Stimulated activated CD4-positive, alpha-beta T cell treated with anti-CD3 and anti-CD28 coated beads, Interleukin-12 subunit alpha, Interleukin-12 subunit beta, amount 100 ng/mL, for 24 hours (primary cell): Measurements from ENCODE around the gene IAPP.
"Not testable (repeated sequence)": the region's sequence is repeated elsewhere in the genome, so short reads cannot be mapped to it uniquely, and the experiment has no call there.

Source experiments
- DNase-seq, 2 experiments: peaks; one replicate each; pipeline ENCODE4 v3.0.0-alpha.2; 2020; ENCODE audit warnings: low read depth in 2 of 2

The IAPP gene

DNA sequence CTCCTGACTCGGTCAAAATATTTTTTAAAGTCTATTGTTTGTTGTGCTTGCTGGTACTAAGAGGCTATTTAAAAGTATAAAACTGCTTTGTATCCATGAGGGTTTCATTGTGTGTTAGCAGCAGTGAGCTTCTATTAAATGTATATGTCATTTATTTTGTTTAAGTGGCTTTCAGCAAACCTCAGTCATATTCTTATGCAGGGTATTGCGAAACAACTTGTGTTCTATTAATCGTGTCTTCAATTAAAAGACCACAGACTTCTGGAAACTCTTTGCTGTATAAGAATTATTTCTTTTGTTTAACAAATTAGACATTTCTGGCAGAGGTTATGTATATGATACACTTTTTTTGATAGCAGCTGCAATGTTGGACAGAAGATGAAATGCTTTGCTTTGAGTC is 6.5 kb downstream of the IAPP start:
- DNase-seq: no peak

DNA sequence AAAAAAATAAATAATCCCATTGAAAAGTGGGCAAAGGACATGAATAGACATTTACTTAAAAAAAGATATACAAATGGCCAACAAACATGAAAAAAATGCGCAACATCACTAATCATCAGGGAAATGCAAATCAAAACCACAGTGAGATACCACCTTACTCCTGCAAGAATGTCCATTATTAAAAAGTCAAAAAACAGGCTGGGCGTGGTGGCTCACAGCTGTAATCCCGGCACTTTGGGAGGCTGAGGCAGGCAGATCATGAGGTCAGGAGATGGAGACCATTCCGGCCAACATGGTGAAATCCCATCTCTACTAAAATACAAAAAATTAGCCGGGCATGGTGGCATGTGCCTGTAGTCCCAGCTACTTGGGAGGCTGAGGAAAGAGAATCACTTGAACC is 8.6 kb downstream of the IAPP start:
- not testable (repeated sequence) for DNase-seq

DNA sequence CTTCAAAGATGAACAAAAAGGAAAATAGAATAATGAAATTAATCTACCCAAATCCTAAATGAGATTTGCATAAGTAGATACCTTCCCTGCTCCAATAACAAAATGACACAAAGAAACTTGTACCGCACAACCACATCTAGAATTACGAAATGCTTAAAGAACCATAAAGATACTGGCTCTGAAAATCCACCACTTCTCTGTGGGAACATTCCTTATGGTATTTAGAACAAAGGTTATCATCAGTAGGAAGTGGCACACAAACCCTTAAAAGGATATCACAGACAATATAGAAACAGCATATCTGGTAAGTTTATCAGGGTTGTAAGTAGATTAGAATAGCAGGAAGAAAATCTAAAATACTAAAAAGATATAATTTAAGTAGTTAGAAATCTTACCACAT is 11.6 kb downstream of the IAPP start:
- DNase-seq: no peak

DNA sequence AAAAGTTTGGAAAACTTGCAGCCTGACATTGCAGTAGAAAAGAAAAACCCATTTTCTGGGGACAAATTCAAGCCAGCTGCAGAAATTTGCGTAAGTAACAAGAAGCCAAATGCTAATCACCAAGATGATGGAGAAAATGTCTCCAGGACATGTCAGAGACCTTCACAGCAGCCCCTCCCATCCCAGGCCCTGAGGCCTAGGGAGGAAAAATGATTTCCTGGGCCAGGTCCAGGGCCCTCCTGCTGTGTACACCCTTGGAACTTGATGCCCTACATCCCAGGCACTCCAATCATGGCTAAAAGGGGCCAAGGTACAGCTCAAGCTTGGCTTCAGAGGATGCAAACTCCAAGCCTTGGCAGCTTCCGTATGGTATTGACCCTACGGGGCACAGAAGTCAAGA is 14.5 kb downstream of the IAPP start:
- DNase-seq: no peak

DNA sequence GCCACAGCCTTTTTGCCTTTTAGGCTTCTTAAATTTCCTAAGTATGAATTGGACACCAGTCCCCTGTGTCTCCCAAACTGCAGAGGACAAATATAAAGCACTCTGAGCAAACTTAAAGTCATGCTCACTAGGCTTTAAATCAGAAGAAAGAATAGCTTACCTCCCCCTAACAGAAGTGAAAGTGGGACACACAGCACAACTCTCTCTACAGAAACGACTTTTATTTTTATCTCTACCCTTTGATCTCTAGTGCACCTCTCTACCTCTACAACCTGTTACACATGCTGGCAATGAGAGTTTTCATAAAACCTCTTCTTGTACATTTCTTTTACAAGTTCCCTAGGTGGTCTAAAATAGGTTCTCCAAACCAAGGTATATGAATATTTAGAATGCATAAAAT is 19.7 kb downstream of the IAPP start:
- DNase-seq: no peak

DNA sequence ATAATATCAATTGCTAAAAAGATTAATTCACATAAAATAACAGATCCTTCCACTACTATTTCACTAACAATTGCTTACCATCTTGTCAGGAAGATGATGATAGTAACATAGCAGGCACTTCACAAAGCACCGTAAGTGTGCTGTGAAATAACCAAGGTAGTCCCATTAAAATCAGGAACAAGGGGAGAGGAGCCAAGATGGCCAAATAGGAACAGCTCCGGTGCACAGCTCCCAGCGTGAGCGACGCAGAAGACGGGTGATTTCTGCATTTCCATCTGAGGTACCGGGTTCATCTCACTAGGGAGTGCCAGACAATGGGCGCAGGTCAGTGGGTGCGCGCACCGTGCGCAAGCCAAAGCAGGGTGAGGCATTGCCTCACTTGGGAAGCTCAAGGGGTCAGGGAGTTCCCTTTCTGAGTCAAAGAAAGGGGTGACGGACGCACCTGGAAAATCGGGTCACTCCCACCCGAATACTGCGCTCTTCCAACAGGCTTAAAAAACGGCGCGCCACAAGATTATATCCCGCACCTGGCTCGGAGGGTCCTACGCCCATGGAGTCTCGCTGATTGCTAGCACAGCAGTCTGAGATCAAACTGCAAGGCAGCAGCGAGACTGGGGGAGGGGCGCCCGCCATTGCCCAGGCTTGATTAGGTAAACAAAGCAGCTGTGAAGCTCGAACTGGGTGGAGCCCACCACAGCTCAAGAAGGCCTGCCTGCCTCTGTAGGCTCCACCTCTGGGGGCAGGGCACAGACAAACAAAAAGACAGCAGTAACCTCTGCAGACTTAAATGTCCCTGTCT is 22.3 kb downstream of the IAPP start:
- DNase-seq: not testable (repeated sequence)

DNA sequence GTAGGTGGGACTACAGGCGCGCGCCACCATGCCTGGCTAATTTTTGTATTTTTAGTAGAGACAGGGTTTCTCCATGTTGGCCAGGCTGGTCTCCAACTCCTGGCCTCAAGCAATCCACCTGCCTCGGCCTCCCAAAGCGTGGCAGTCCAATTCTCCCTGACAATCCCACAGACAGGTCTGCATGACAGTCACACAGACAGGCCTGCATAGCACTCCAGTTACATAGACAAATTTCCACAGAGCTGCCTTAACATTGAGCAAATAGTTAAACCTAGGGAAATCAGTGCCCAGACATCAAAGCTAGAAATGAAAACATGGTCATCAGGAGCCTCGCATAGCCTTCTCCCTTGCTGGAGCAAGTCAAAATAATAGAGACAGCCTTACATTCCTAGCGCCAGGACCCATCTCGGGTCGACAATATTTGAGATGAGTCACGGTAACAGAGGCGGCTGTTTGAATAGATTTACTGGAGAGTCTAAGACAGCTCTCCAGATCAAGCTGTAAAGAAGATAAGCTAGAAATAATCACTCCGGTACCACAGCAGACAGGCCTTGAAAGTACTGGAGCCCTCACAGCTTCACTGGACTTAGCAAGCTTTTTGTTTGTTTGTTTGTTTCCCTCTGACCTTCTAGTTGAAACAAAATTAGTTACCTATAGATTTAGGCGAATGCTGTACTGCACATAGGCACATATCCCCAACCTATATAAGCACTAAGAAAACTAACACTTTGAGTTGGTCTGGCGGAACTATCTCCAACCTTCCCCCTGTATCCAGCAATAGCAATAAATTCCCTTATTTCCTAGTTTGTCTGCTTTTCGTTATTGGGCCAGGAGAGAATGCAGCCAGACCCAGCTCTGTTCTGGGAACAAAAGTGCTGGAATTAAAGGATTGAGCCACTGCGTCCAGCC is 40.9 kb downstream of the IAPP start:
- no peak for DNase-seq

DNA sequence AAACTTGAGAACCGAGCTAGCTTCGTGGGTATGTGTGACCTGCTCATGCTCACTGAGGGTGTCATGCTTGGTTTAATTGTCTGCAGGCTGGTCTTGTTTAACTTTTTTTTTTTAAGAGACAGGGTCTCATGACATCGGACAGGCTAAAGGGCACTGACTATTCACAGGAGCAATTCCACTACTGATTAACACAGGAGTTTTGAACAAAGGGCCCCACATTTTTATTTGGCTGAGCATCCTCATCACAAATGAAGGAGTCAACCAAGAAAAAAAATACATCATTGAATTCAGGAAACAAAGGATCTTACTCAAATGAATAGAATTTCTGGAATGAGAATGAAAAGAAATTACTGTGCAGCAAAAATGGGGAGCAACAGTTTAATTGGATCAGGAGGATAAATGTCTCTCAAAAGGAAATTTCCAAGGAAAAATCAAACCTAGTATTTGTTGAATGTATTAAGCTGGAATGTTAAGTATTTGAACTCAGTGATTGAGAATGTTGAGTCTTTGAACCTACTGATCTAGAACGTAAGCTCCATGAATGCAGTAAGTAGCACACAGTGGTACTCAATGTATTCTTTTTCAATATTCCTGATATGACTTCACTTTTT is 43.9 kb downstream of the IAPP start:
- DNase-seq: no peak

DNA sequence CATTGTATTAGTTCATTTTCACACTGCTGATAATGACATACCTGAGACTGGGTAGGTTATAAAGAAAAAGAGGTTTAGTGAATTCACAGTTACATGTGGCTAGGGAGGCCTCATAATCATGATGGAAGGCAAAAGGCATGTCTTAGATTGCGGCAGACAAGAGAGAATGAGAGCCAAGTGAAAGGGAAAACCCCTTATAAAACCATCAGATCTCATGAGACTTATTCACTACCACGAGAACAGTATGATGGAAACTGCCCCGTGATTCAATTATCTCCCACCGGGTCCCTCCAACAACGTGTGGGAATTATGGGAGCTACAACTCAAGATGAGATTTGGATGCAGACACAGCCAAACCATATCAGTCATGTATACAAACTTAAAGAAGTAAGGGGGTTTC is 45.7 kb downstream of the IAPP start:
- DNase-seq: not testable (repeated sequence)

DNA sequence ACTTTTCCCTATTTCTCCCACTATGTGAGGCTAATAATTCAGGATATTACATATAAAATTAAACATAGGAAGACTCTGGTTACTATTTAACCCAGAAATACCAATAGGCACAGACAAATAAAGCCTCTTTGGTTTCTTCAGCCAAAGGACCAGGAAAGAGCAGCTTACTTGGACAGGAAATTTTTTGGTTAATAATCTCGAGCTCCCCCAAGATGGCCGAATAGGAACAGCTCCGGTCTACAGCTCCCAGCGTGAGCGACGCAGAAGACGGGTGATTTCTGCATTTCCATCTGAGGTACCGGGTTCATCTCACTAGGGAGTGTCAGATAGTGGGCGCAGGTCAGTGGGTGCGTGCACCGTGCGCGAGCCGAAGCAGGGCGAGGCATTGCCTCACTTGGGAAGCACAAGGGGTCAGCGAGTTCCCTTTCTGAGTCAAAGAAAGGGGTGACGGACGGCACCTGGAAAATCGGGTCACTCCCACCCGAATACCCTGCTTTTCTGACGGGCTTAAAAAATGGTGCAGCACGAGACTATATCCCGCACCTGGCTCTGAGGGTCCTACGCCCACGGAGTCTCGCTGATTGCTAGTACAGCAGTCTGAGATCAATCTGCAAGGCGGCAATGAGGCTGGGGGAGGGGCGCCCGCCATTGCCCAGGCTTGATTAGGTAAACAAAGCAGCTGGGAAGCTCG is 46.5 kb downstream of the IAPP start:
- not testable (repeated sequence) for DNase-seq

DNA sequence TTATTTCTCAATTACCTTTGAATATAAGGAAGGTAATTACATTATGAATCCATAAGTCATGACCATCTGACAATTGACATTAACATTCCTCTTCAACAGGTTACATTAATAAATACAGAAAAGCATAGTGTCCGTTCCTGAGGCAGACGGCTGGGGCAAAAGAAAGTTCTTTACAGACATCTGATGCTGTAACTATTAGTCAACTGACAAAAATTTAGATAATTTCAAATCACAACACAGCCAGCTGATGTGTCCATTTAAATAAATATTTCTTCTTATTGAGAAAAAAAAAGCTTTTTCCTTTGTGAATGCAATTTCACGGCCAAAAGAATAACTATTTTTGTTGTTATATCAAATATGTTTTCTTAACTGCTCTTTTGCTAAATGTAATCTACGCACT is 55.5 kb downstream of the IAPP start:
- DNase-seq: no peak
